RWPE2 (cell line): ENCODE measurements around the gene HRH4.

ENCODE experiments used
- ATAC-seq: fragments of 200-7000 bp; cut with Tn5 transposase; 3 replicates; pipeline ENCODE4 v1.9.1; 2021; ENCODE audit warnings: low read depth
- DNase-seq: peaks from one replicate; pipeline ENCODE4 v3.0.0-alpha.2; 2020; ENCODE audit warnings: low spot score
- H3K27ac ChIP-seq: fragments of 450-650 bp; 2 replicates; pipeline ENCODE4 v1.5.1; 2017; ENCODE audit warnings: mild to moderate bottlenecking; ENCODE audit not compliant: poor library complexity, severe bottlenecking
- H3K27me3 ChIP-seq: fragments of 250-450 bp; sonication (Bioruptor Pico); 2 replicates; pipeline ENCODE4 v1.5.1; 2021; ENCODE audit warnings: mild to moderate bottlenecking, moderate library complexity; ENCODE audit not compliant: insufficient read depth, poor library complexity, severe bottlenecking
- H3K36me3 ChIP-seq: fragments of 250-450 bp; sonication (Bioruptor Pico); 2 replicates; pipeline ENCODE4 v1.5.1; 2020; ENCODE audit warnings: low read depth, mild to moderate bottlenecking, moderate library complexity
- H3K4me1 ChIP-seq: fragments of 250-450 bp; sonication (Bioruptor Pico); 2 replicates; pipeline ENCODE4 v1.5.1; 2021; ENCODE audit warnings: mild to moderate bottlenecking, moderate library complexity; ENCODE audit not compliant: insufficient read depth, poor library complexity, severe bottlenecking
- H3K4me3 ChIP-seq: fragments of 250-450 bp; sonication (Bioruptor Pico); 2 replicates; pipeline ENCODE4 v1.5.1; 2021; ENCODE audit warnings: mild to moderate bottlenecking, moderate library complexity; ENCODE audit not compliant: severe bottlenecking
- H3K9me3 ChIP-seq: fragments of 250-450 bp; sonication (Bioruptor Pico); 2 replicates; pipeline ENCODE4 v1.5.1; 2021; ENCODE audit warnings: mild to moderate bottlenecking, moderate library complexity; ENCODE audit not compliant: severe bottlenecking
- TF ChIP-seq, protein P1 (sequence below): fragments of 450-650 bp; IDR thresholded peaks from one replicate; pipeline ENCODE4 v1.5.1; 2017; ENCODE audit warnings: mild to moderate bottlenecking, moderate library complexity; ENCODE audit not compliant: poor library complexity, severe bottlenecking

HRH4 gene

DNA sequence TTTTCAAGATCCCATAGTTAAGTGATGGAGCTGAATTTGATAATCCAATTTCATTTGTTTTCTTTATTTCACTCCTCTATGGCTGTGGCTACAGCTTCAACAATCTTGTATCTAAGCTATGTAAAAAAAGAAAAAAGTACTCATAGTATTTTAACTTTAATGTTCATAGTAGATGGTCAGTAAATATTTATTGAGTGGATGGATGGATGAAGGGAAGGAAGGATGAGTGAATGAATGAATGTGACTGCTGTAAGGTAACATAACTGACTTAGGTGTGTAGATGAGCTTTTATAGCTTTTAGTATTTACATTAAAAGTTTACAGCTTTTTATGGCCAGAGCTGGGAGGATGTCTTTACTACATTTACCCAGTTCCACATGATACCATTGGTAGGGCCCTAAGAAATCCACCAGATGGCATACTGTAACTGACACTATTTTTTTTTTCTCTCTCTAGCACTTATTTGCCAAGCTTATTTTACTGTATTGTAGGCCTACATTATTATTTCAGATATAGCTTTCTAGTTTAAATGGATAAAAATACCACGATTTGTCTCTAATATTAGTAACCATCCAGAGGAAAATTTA, 13.4 kb upstream of the HRH4 start:
- TF ChIP-seq, protein P1, sequence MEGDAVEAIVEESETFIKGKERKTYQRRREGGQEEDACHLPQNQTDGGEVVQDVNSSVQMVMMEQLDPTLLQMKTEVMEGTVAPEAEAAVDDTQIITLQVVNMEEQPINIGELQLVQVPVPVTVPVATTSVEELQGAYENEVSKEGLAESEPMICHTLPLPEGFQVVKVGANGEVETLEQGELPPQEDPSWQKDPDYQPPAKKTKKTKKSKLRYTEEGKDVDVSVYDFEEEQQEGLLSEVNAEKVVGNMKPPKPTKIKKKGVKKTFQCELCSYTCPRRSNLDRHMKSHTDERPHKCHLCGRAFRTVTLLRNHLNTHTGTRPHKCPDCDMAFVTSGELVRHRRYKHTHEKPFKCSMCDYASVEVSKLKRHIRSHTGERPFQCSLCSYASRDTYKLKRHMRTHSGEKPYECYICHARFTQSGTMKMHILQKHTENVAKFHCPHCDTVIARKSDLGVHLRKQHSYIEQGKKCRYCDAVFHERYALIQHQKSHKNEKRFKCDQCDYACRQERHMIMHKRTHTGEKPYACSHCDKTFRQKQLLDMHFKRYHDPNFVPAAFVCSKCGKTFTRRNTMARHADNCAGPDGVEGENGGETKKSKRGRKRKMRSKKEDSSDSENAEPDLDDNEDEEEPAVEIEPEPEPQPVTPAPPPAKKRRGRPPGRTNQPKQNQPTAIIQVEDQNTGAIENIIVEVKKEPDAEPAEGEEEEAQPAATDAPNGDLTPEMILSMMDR: peak; percentile 25
- no peak overlapping the region for H3K27ac ChIP-seq
- peaks cover 97% of the 10 kb centered on the region for H3K36me3 ChIP-seq
- no peaks in the 10 kb centered on the region for H3K9me3 ChIP-seq
- no peak for DNase-seq
- no peaks in the 10 kb centered on the region for H3K4me1 ChIP-seq
- no peak overlapping the region for H3K4me3 ChIP-seq
- no peak for ATAC-seq
- no peaks in the 10 kb centered on the region for H3K27me3 ChIP-seq

DNA sequence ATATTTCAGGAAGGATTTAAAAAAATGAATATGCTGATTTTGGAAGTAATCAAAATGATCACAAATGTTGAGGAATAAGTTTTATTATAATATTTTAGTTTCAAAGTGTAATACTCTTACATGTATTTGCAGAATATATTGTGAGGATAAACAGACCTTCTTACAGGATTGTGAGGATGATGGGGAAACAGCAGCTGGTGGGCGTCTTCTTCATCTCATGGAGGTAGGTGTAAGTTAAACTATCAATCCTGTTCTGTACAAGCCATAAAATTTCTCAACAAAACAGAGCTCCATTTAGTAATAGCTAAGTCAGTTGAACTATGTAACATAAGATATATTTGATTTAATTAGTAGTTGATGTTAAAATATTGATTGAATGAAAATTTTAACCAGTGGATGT, 12.5 kb upstream of the HRH4 start:
- Histone ChIP-seq H3K9me3 (no peaks in the 10 kb centered on the region), H3K36me3 (peaks cover 94% of the 10 kb centered on the region), H3K4me1 (no peaks in the 10 kb centered on the region), H3K27ac (no peak overlapping the region), H3K4me3 (no peak overlapping the region), H3K27me3 (no peaks in the 10 kb centered on the region)
- no peak for ATAC-seq
- TF ChIP-seq, protein P1: no peak
- DNase-seq: no peak

DNA sequence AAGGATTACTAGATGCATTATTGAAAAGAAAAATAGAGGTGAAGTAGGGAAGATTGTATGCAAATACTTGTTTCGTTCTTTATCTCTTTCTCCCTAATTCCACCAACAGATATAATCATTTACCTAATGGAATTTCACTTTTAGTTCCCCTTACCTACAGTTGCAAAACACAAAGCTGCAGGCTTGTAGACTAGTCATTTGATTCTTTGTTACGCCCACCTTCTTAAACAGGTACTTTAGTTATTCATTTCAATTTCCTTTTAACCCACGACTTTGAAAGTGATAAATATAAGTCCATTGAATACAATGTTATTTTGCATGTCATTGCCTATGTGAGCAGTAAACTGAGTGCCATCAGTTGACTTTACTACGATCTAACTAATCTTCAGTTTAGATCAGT, 3.9 kb upstream of the HRH4 start:
- TF ChIP-seq, protein P1: no peak
- ATAC-seq: no peak
- no peaks in the 10 kb centered on the region for H3K27me3 ChIP-seq

DNA sequence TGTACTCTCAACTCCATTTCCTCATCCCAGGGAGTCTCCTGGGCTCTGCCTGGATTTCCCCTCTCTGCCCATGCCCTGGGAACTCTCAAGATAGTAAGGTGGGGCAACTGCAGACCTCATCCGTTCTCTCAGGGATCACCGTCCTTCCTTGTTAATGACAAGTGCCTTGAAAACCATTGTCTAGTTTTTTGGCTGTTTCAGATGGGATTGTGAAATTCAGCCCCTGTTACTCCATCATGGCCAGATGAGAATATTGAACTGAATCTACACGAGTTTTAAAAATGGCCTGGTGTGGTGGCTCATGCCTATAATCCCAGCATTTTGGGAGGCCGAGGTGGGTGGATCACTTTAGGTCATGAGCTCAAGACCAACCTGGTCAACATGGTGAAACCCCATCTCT, 665 bp upstream of the HRH4 start:
- no peaks in the 10 kb centered on the region for H3K4me1 ChIP-seq
- DNase-seq (no peak), ATAC-seq (no peak)
- no peak overlapping the region for H3K4me3 ChIP-seq
- H3K36me3 ChIP-seq: no peaks in the 10 kb centered on the region
- H3K9me3 ChIP-seq: no peaks in the 10 kb centered on the region
- H3K27ac ChIP-seq: no peak overlapping the region
- TF ChIP-seq, protein P1: no peak
- H3K27me3 ChIP-seq: no peaks in the 10 kb centered on the region

More for the DNA sequence above, 3.9 kb upstream of the HRH4 start:
- H3K36me3 ChIP-seq: peaks cover 18% of the 10 kb centered on the region
- H3K4me3 ChIP-seq: no peak overlapping the region
- no peak for DNase-seq
- no peak overlapping the region for H3K27ac ChIP-seq
- H3K4me1 ChIP-seq: no peaks in the 10 kb centered on the region
- H3K9me3 ChIP-seq: no peaks in the 10 kb centered on the region

DNA sequence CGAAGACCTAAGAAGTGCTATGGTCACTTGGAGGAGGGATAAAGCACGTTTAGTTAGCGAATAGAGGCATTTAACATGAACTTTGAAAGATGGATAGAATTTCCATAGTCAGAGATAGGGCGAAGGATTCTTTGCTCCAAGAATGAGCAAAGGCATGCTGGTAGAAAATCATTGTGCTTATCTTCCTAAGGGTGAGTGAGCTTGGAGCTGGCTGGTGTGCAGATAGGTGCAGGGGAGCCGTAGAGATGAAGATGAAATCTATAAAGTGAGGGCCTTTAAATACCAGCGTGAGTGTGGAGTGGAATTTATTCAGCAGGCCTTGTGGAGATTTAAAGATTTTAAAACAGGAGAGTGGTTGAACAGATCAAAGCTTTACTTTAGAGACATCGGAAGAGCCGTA, 1.6 kb downstream of the HRH4 start:
- H3K27ac ChIP-seq: no peak overlapping the region
- no peaks in the 10 kb centered on the region for H3K9me3 ChIP-seq
- H3K4me3 ChIP-seq: no peak overlapping the region
- TF ChIP-seq, protein P1: no peak
- no peaks in the 10 kb centered on the region for H3K4me1 ChIP-seq
- no peaks in the 10 kb centered on the region for H3K27me3 ChIP-seq
- DNase-seq (no peak), ATAC-seq (no peak)
- no peaks in the 10 kb centered on the region for H3K36me3 ChIP-seq
